Measurements from ENCODE around the gene TBC1D23.

DNA sequence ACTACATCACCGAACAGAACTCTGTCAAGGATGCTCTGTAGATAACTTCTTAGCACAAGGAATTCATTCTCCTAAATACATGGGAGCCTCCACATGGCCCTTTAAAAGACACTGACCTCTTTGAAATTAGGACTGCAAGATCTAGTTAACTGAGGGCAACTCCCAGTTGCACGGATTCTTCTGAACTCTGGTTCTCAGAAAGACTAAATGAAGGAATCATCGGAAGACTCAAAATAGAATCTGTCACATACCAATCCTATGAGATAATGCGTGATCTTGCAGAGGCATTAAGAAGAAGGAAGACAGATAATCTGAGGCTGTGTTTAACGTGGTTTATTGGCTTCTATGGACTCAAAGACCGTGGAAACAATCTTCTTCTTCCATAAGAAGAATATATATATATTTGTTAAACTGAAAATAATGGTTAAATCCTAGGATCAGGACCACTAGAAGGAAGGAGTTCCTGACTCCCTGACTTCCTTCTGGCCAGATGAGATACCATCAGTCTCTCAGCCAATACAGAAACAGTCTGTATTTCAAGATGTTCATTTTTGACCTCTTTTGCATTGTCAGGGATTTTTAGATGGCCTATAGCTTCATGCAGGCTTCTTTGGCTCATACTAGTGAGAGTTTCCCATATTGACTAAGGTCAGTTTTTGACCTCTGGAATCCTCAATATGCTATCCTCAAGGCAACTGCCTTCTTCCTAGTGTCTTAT, 33.9 kb upstream of the TBC1D23 start:
- TF ChIP-seq, protein P1, sequence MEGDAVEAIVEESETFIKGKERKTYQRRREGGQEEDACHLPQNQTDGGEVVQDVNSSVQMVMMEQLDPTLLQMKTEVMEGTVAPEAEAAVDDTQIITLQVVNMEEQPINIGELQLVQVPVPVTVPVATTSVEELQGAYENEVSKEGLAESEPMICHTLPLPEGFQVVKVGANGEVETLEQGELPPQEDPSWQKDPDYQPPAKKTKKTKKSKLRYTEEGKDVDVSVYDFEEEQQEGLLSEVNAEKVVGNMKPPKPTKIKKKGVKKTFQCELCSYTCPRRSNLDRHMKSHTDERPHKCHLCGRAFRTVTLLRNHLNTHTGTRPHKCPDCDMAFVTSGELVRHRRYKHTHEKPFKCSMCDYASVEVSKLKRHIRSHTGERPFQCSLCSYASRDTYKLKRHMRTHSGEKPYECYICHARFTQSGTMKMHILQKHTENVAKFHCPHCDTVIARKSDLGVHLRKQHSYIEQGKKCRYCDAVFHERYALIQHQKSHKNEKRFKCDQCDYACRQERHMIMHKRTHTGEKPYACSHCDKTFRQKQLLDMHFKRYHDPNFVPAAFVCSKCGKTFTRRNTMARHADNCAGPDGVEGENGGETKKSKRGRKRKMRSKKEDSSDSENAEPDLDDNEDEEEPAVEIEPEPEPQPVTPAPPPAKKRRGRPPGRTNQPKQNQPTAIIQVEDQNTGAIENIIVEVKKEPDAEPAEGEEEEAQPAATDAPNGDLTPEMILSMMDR (conservative IDR thresholded peaks at IDR 0.05; ENCODE audit: low read depth, low read length), result no peak
- TF ChIP-seq EZH2 (IDR thresholded peaks at IDR 0.05; ENCODE audit: borderline replicate concordance, low read depth, low read length, poor library complexity, severe bottlenecking), result no peak

All from A673 (cell line).